ENCODE measurements around the gene ERCC4. TPM values are rescaled to one million over a fixed set of nuclear protein-coding genes. Genes with fewer than 3 reads are reported as not detected.

The ERCC4 gene
- total and polyA plus RNA-seq, 4 donors = 12.8 to 17.2 (median 14.7) TPM

GRCh38 chr16:13907431-13907830, 12.5 kb upstream of the ERCC4 start:
- H3K36me3 ChIP-seq (ENCODE audit: control insufficient read depth, insufficient read depth, low read length) = no peaks in the 10 kb centered on the region
- peaks cover 5% of the 10 kb centered on the region for H3K4me1 ChIP-seq (ENCODE audit: control insufficient read depth, insufficient read depth, low read length)
- DNase-seq (ENCODE audit: low read depth in 4 of 6, low spot score in 6 of 6) = no peak
- peaks cover 2% of the 10 kb centered on the region for H3K9me3 ChIP-seq (ENCODE audit: control insufficient read depth, insufficient read depth, low read length)
- H3K27me3 ChIP-seq (ENCODE audit: control insufficient read depth, insufficient read depth, low read length) = no peaks in the 10 kb centered on the region
- H3K4me3 ChIP-seq (ENCODE audit: low read depth, low read length) = no peak overlapping the region
- H3K27ac ChIP-seq (ENCODE audit: low read depth, low read length) = no peak overlapping the region
- 70% methylated on average over 2 of the region's 3 CpGs for WGBS (ENCODE audit: insufficient coverage)

- Histone ChIP-seq H3K27me3 (ENCODE audit: control insufficient read depth, insufficient read depth, low read length) (no peaks in the 10 kb centered on the region), H3K4me3 (ENCODE audit: low read depth, low read length) (no peak overlapping the region), H3K4me1 (ENCODE audit: control insufficient read depth, insufficient read depth, low read length) (peaks cover 5% of the 10 kb centered on the region), H3K9me3 (ENCODE audit: control insufficient read depth, insufficient read depth, low read length) (peaks cover 2% of the 10 kb centered on the region), H3K36me3 (ENCODE audit: control insufficient read depth, insufficient read depth, low read length) (no peaks in the 10 kb centered on the region), H3K27ac (ENCODE audit: low read depth, low read length) (no peak overlapping the region)
- 100% methylated on average over 1 of the region's 7 CpGs for WGBS (ENCODE audit: insufficient coverage)
- DNase-seq (ENCODE audit: low read depth in 4 of 6, low spot score in 6 of 6) = no peak
Measured at GRCh38 chr16:13909069-13909468, 10.9 kb upstream of the ERCC4 start.

GRCh38 chr16:13909872-13910303, 10.1 kb upstream of the ERCC4 start:
- Histone ChIP-seq H3K4me1 (ENCODE audit: control insufficient read depth, insufficient read depth, low read length) (peaks cover 5% of the 10 kb centered on the region), H3K4me3 (ENCODE audit: low read depth, low read length) (no peak overlapping the region), H3K27me3 (ENCODE audit: control insufficient read depth, insufficient read depth, low read length) (no peaks in the 10 kb centered on the region), H3K36me3 (ENCODE audit: control insufficient read depth, insufficient read depth, low read length) (no peaks in the 10 kb centered on the region), H3K27ac (ENCODE audit: low read depth, low read length) (no peak overlapping the region), H3K9me3 (ENCODE audit: control insufficient read depth, insufficient read depth, low read length) (peaks cover 2% of the 10 kb centered on the region)
- peak in 5 of 6 donors; percentile 24 to 93 (median 54) for DNase-seq (ENCODE audit: low read depth in 4 of 6, low spot score in 6 of 6)
- WGBS (ENCODE audit: insufficient coverage) = 48% methylated on average over 3 of the region's 3 CpGs

GRCh38 chr16:13911306-13911705, 8.6 kb upstream of the ERCC4 start:
- Histone ChIP-seq H3K27ac (ENCODE audit: low read depth, low read length) (no peak overlapping the region), H3K36me3 (ENCODE audit: control insufficient read depth, insufficient read depth, low read length) (no peaks in the 10 kb centered on the region), H3K4me1 (ENCODE audit: control insufficient read depth, insufficient read depth, low read length) (peaks cover 5% of the 10 kb centered on the region), H3K27me3 (ENCODE audit: control insufficient read depth, insufficient read depth, low read length) (no peaks in the 10 kb centered on the region), H3K9me3 (ENCODE audit: control insufficient read depth, insufficient read depth, low read length) (peaks cover 2% of the 10 kb centered on the region), H3K4me3 (ENCODE audit: low read depth, low read length) (no peak overlapping the region)
- no peak for DNase-seq (ENCODE audit: low read depth in 4 of 6, low spot score in 6 of 6)
- WGBS (ENCODE audit: insufficient coverage) = no CpG with 5 or more reads among the region's 1 CpG

GRCh38 chr16:13911871-13912270, 8.1 kb upstream of the ERCC4 start:
- Histone ChIP-seq H3K27me3 (ENCODE audit: control insufficient read depth, insufficient read depth, low read length) (no peaks in the 10 kb centered on the region), H3K27ac (ENCODE audit: low read depth, low read length) (no peak overlapping the region), H3K36me3 (ENCODE audit: control insufficient read depth, insufficient read depth, low read length) (no peaks in the 10 kb centered on the region), H3K4me1 (ENCODE audit: control insufficient read depth, insufficient read depth, low read length) (peaks cover 5% of the 10 kb centered on the region), H3K9me3 (ENCODE audit: control insufficient read depth, insufficient read depth, low read length) (peaks cover 2% of the 10 kb centered on the region), H3K4me3 (ENCODE audit: low read depth, low read length) (no peak overlapping the region)
- no peak for DNase-seq (ENCODE audit: low read depth in 4 of 6, low spot score in 6 of 6)

- no peak overlapping the region for H3K4me3 ChIP-seq (ENCODE audit: low read depth, low read length)
- no peaks in the 10 kb centered on the region for H3K36me3 ChIP-seq (ENCODE audit: control insufficient read depth, insufficient read depth, low read length)
- no peak overlapping the region for H3K27ac ChIP-seq (ENCODE audit: low read depth, low read length)
- H3K4me1 ChIP-seq (ENCODE audit: control insufficient read depth, insufficient read depth, low read length) = peaks cover 5% of the 10 kb centered on the region
- DNase-seq (ENCODE audit: low read depth in 4 of 6, low spot score in 6 of 6) = no peak
- H3K9me3 ChIP-seq (ENCODE audit: control insufficient read depth, insufficient read depth, low read length) = peaks cover 2% of the 10 kb centered on the region
- H3K27me3 ChIP-seq (ENCODE audit: control insufficient read depth, insufficient read depth, low read length) = no peaks in the 10 kb centered on the region
- WGBS (ENCODE audit: insufficient coverage) = no CpG with 5 or more reads among the region's 1 CpG
Measured at GRCh38 chr16:13912891-13913290, 7.1 kb upstream of the ERCC4 start.

- H3K27me3 ChIP-seq (ENCODE audit: control insufficient read depth, insufficient read depth, low read length) = no peaks in the 10 kb centered on the region
- peaks cover 2% of the 10 kb centered on the region for H3K9me3 ChIP-seq (ENCODE audit: control insufficient read depth, insufficient read depth, low read length)
- no peak overlapping the region for H3K4me3 ChIP-seq (ENCODE audit: low read depth, low read length)
- no peak overlapping the region for H3K27ac ChIP-seq (ENCODE audit: low read depth, low read length)
- DNase-seq (ENCODE audit: low read depth in 4 of 6, low spot score in 6 of 6) = no peak
- peaks cover 5% of the 10 kb centered on the region for H3K4me1 ChIP-seq (ENCODE audit: control insufficient read depth, insufficient read depth, low read length)
- H3K36me3 ChIP-seq (ENCODE audit: control insufficient read depth, insufficient read depth, low read length) = no peaks in the 10 kb centered on the region
- 91% methylated on average over 6 of the region's 7 CpGs for WGBS (ENCODE audit: insufficient coverage)
Measured at GRCh38 chr16:13913374-13914292, 6.3 kb upstream of the ERCC4 start.

- H3K36me3 ChIP-seq (ENCODE audit: control insufficient read depth, insufficient read depth, low read length) = no peaks in the 10 kb centered on the region
- no peak for DNase-seq (ENCODE audit: low read depth in 4 of 6, low spot score in 6 of 6)
Measured at GRCh38 chr16:13915033-13915635, 4.8 kb upstream of the ERCC4 start.

GRCh38 chr16:13919330-13919682, 648 bp upstream of the ERCC4 start:
- peak in 5 of 6 donors; percentile 18 to 90 (median 51) for DNase-seq (ENCODE audit: low read depth in 4 of 6, low spot score in 6 of 6)
- Histone ChIP-seq H3K27ac (ENCODE audit: low read depth, low read length) (peak overlapping the region; percentile 29), H3K4me3 (ENCODE audit: low read depth, low read length) (no peak overlapping the region), H3K4me1 (ENCODE audit: control insufficient read depth, insufficient read depth, low read length) (peaks cover 13% of the 10 kb centered on the region), H3K9me3 (ENCODE audit: control insufficient read depth, insufficient read depth, low read length) (no peaks in the 10 kb centered on the region), H3K36me3 (ENCODE audit: control insufficient read depth, insufficient read depth, low read length) (no peaks in the 10 kb centered on the region), H3K27me3 (ENCODE audit: control insufficient read depth, insufficient read depth, low read length) (no peaks in the 10 kb centered on the region)
- 25% methylated on average over 1 of the region's 3 CpGs for WGBS (ENCODE audit: insufficient coverage)

More at GRCh38 chr16:13915033-13915635, 4.8 kb upstream of the ERCC4 start:
- H3K9me3 ChIP-seq (ENCODE audit: control insufficient read depth, insufficient read depth, low read length) = peaks cover 2% of the 10 kb centered on the region
- H3K27ac ChIP-seq (ENCODE audit: low read depth, low read length) = no peak overlapping the region
- 96% methylated on average over 4 of the region's 10 CpGs for WGBS (ENCODE audit: insufficient coverage)
- no peaks in the 10 kb centered on the region for H3K27me3 ChIP-seq (ENCODE audit: control insufficient read depth, insufficient read depth, low read length)
- peaks cover 7% of the 10 kb centered on the region for H3K4me1 ChIP-seq (ENCODE audit: control insufficient read depth, insufficient read depth, low read length)
- no peak overlapping the region for H3K4me3 ChIP-seq (ENCODE audit: low read depth, low read length)

- peaks cover 13% of the 10 kb centered on the region for H3K4me1 ChIP-seq (ENCODE audit: control insufficient read depth, insufficient read depth, low read length)
- no peaks in the 10 kb centered on the region for H3K36me3 ChIP-seq (ENCODE audit: control insufficient read depth, insufficient read depth, low read length)
- peak overlapping the region; percentile 37 for H3K27ac ChIP-seq (ENCODE audit: low read depth, low read length)
- H3K9me3 ChIP-seq (ENCODE audit: control insufficient read depth, insufficient read depth, low read length) = no peaks in the 10 kb centered on the region
- no peak for DNase-seq (ENCODE audit: low read depth in 4 of 6, low spot score in 6 of 6)
- no peaks in the 10 kb centered on the region for H3K27me3 ChIP-seq (ENCODE audit: control insufficient read depth, insufficient read depth, low read length)
- peak overlapping the region; percentile 95 for H3K4me3 ChIP-seq (ENCODE audit: low read depth, low read length)
- WGBS (ENCODE audit: insufficient coverage) = 0% methylated on average over 9 of the region's 10 CpGs
Measured at GRCh38 chr16:13920510-13920818, 510 bp downstream of the ERCC4 start.

All from spinal cord (tissue), 10 donors.